ENCODE results near the gene ACADVL.

- TF ChIP-seq CTCF (IDR thresholded peaks at IDR 0.05) (no peak), POLR2A (IDR thresholded peaks at IDR 0.05) (no peak)
Observed at GRCh38 chr17:7246779-7247178, 27.0 kb downstream of the ACADVL start.
